Measurements from ENCODE around the gene THSD4.

THSD4 gene

GRCh38 chr15:71288348-71288955 lies 173.2 kb downstream of the THSD4 start:
- DNase-seq (ENCODE audit: low read depth in 1 of 2, low spot score in 1 of 2): no peak

GRCh38 chr15:71290002-71290401 lies 174.7 kb downstream of the THSD4 start:
- no peak for DNase-seq (ENCODE audit: low read depth in 1 of 2, low spot score in 1 of 2)

DNA sequence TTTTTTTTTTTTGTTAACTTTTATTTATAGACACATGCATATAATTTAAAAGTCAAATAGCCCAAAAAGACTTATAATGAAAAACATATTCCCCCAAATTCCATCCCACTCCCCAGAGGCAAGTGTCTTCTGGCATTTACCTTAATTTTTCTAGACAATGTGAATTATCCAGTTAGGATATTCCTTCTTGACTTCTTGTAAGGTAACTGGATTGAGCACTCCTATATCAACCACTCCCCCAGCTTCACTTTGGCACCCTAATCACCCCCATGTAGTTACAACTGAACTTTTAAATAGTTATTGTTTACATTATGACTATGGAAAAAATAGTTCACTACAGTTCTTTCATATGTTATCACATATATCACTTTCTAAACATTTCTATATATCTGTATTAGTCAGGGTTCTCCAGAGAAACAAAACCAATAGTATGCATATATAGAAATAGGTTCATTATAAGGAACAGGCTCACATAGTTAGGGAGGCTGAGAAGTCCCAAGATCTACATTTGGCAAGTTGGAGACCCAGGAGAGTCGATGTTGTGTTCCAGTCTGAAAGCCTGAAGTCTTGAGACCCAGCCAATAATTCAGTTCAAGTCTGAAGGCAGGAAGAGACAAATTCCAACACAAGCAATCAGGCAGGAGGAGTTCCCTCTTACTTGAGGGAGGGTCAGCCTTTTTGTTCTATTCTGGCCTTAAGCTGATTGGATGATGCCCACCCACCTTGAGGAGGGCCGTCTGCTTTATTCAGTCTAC lies 175.8 kb downstream of the THSD4 start:
- no peak for DNase-seq (ENCODE audit: low read depth in 1 of 2, low spot score in 1 of 2)

DNA sequence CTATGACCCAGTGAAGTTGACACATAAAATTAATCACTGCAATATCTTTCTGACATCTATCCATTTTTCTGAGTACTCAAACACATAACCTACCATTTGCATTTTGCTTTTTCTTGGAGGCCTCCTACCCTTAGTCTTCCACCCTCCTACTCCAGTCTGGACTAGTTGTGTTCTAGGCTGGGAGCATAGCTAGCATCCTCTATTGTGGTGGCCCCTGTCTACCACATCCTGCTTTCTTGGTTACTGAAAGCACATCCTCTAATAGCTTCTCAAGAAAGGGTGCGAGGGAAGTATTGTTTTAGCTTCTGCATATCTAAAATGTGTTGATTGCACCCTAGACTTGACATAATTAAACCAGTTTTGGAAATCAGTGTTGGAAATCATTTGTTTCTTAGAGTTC lies 176.5 kb downstream of the THSD4 start:
- no peak for DNase-seq (ENCODE audit: low read depth in 1 of 2, low spot score in 1 of 2)

- DNase-seq (ENCODE audit: low read depth in 1 of 2, low spot score in 1 of 2): no peak
These were observed 178.5 kb downstream of the THSD4 start for GRCh38 chr15:71293723-71294122.

- no peak for DNase-seq (ENCODE audit: low read depth in 1 of 2, low spot score in 1 of 2)
These were observed 179.1 kb downstream of the THSD4 start for GRCh38 chr15:71294251-71294910.

- DNase-seq (ENCODE audit: low read depth in 1 of 2, low spot score in 1 of 2): no peak
These were observed 179.8 kb downstream of the THSD4 start for GRCh38 chr15:71294911-71295602.

DNA sequence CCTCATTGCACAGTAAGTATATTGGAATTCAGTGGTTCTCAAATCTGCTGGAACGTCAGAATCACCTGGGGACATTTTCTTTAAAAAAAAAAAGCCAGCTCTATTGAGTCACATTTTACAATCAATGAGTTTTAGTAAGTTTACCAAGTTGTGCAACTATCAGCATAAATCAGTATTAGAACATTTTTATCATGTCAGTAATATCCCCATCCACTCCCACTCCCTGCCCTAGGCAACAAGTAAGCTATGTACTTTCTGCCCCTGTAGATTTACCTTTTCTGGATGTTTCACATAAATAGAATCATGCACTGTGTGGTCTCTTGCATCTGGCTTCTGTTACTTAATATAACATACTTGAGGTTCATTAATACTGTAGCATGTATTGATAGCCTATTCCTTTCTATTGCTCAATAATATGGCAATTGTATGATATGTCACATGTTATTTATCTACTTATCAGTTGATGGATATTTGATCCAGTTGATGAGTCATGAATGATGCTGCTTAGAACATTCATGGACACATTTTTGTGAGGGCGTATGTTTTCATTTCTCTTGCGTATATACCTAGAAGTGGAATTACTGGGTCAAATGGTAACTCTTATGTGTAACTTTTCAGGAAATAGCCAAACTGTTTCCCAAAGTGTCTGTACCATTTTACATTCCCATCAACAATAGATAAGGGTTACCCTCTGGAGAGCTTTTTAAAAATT lies 180.5 kb downstream of the THSD4 start:
- no peak for DNase-seq (ENCODE audit: low read depth in 1 of 2, low spot score in 1 of 2)

DNA sequence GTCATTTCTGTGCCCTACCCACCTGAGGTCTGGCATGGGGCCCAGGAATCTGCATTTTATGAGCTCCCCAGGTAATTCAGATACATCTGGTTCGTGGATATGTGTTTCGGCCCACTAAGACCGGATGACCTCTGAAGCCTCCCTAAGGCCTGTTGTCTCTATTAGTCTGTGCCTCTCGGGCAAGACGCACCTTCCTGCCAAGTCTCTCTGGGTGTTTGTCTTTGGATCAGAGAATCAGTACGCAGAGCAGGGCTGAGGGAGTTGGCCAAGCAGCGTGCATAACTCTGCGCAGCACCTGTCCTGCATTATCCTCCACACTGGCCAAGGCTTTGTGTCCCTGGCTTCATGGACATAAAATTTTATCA lies 181.0 kb downstream of the THSD4 start:
- no peak for DNase-seq (ENCODE audit: low read depth in 1 of 2, low spot score in 1 of 2)

GRCh38 chr15:71301958-71302621 lies 186.8 kb downstream of the THSD4 start:
- no peak for DNase-seq (ENCODE audit: low read depth in 1 of 2, low spot score in 1 of 2)

- DNase-seq (ENCODE audit: low read depth in 1 of 2, low spot score in 1 of 2): no peak
These were observed 187.7 kb downstream of the THSD4 start for GRCh38 chr15:71302861-71303410.

GRCh38 chr15:71303977-71304376 lies 188.7 kb downstream of the THSD4 start:
- DNase-seq (ENCODE audit: low read depth in 1 of 2, low spot score in 1 of 2): no peak

GRCh38 chr15:71304681-71305080 lies 189.4 kb downstream of the THSD4 start:
- no peak for DNase-seq (ENCODE audit: low read depth in 1 of 2, low spot score in 1 of 2)

- DNase-seq (ENCODE audit: low read depth in 1 of 2, low spot score in 1 of 2): no peak
These were observed 191.3 kb downstream of the THSD4 start for GRCh38 chr15:71306538-71306937.

DNA sequence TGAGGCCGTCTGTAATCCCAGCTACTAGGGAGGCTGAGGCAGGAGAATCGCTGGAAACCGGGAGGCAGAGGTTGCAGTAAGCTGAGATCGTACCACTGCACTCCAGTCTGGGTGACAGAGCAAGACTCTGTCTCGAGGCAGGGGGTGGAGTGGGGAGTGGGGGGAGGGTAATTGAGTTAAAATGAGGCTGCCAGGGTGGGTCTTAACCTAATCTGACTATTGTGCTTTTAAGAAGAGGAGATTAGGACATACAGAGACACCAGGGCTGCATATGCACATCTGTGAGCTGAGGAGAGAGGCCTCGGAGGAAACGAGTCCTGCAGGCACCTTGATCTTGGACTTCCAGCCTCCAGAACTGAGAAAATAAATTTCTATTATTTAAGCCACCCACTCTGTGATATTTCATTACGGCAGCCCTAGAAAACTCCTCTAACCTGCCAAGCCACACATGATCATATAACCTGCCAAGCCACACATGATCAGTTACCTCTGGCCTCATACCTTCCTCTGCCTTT lies 197.0 kb downstream of the THSD4 start:
- DNase-seq (ENCODE audit: low read depth in 1 of 2, low spot score in 1 of 2): no peak

DNA sequence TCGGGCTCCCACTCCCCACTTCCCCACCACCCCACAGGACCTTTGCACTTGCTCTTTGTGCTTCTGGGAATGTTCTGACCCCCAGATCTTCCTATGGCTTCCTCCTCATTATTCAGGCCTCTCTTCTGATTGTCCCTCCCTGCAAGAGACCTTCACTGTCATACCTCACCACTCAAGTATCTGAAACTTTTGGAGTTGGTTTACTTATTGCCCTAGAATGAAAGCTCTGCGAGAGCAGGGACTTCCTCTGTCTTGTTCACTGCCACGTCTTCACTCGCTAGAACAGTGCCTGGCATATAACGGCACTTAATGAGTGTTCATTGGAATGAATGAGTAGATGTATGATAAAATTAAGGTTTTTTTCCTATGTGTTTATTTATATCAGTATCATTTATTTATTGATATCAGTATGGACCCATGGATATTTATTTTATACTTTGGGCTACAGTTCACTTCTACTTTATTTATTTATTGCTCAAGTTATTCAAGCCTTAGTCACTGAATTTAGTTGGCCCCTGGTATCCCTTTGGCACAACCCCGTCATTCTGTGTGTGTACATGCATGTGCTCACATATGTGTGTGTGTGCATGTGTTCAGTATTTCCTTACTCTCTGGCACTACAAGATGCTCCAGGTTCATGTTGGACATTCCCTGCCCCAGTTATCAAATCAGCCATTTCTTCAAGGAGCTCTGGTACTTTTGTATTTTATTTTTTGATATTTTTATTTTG lies 197.6 kb downstream of the THSD4 start:
- DNase-seq (ENCODE audit: low read depth in 1 of 2, low spot score in 1 of 2): no peak

DNA sequence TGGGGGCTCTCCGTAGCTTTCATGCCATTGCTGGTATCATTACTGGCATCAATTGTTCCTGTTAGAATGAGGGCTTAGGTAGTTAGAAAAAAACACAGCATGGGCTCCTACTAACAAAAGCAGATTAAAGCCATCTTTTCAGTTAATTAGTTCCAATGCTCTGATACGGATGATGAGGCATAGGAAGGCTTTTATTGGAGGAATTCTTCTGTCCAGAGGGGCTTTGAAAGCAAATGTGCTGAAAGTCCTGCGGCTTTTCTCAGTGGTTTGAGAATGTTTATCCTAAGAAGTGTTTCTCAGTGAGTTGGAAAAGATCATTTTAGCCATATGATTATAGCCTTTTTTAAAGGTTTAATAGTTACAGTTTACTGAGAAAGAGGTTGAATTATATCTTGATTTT lies 198.5 kb downstream of the THSD4 start:
- no peak for DNase-seq (ENCODE audit: low read depth in 1 of 2, low spot score in 1 of 2)

DNA sequence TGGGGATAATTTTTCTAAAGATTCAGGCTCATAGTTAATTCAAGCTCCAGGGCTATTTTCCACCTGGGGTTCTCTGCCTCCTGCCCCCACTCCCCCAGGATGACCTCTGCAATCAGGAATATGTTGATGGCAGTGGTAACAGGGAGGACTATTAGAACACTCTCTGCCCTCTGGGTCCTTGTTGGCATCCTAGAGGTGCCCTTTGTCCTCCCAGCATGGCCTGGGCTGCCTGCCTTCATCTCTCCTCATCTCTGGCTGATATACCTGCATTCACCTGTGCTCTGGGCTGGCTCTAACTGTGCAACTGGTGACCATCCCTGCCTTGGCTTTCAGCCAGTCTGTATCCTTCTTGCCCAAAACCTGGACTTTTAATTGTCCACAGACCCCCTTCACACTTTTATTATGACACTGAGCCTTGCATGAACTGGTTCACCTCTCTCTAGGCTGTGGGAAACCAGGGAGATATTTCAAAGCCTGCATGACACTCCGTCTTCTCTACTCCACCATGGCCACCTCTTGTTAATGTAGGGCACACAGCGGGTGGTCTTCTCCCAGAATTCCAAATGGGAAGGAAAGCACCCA lies 199.8 kb downstream of the THSD4 start:
- no peak for DNase-seq (ENCODE audit: low read depth in 1 of 2, low spot score in 1 of 2)

GRCh38 chr15:71316911-71317310 lies 201.6 kb downstream of the THSD4 start:
- no peak for DNase-seq (ENCODE audit: low read depth in 1 of 2, low spot score in 1 of 2)

Data from activated T-helper 1 cell treated with anti-CD3 and anti-CD28 coated beads, Interleukin-2, amount 50 U/mL, for 16 hours (primary cell).